OCI-LY7 (cell line): ENCODE measurements around the gene ENOX2. TPM values are rescaled to one million over a fixed set of nuclear protein-coding genes. Genes with fewer than 3 reads are reported as not detected.

Source experiments
- BruUV-seq: library from RNA; stranded (reverse); fragments of 400-500 nt; replicated peaks from 2 replicates; lab custom pipeline; 2021; lab: Mats Ljungman, UMichigan
- CTCF ChIA-PET: fragments of 300-600 bp; sonication (Branson Sonifier 250); formaldehyde crosslinking; loops from one replicate; lab custom pipeline; 2022; ENCODE audit warnings: antibody characterized with exemption; ENCODE audit not compliant: unreplicated experiment; lab: Charles Lee
- POLR2A ChIA-PET: fragments of 300-600 bp; sonication (Branson Sonifier 250); formaldehyde crosslinking; loops from one replicate; lab custom pipeline; 2022; ENCODE audit warnings: antibody characterized with exemption; lab: Charles Lee
- DNase-seq: peaks from one replicate; pipeline ENCODE4 v3.0.0-alpha.2; 2015; ENCODE audit warnings: low spot score
- H2AFZ ChIP-seq: fragments of 200-600 bp; sonication (generic), shearing (Covaris generic); 2 replicates; pipeline ENCODE4 v1.6.1; 2014; ENCODE audit warnings: mild to moderate bottlenecking, antibody characterized with exemption, low read length, moderate library complexity
- H3K27ac ChIP-seq: fragments of 200-600 bp; sonication (generic); 2 replicates; pipeline ENCODE4 v1.5.1; 2014; ENCODE audit warnings: mixed run types, low read depth, mild to moderate bottlenecking, moderate library complexity, low read length, inconsistent platforms; ENCODE audit not compliant: poor library complexity, severe bottlenecking
- H3K36me3 ChIP-seq: fragments of 200-600 bp; sonication (generic); 2 replicates; pipeline ENCODE4 v1.6.1; 2014; ENCODE audit warnings: mild to moderate bottlenecking, antibody characterized with exemption, low read length, moderate library complexity, mixed read lengths; ENCODE audit not compliant: insufficient read depth
- H3K4me1 ChIP-seq: fragments of 200-600 bp; sonication (generic); 2 replicates; pipeline ENCODE4 v1.5.1; 2014; ENCODE audit warnings: mild to moderate bottlenecking, low read length; ENCODE audit not compliant: insufficient read depth, poor library complexity, severe bottlenecking
- H3K4me2 ChIP-seq: fragments of 200-600 bp; sonication (generic); 2 replicates; pipeline ENCODE4 v1.6.1; 2014; ENCODE audit warnings: mild to moderate bottlenecking, low read length
- H3K4me3 ChIP-seq: fragments of 200-600 bp; sonication (generic); 2 replicates; pipeline ENCODE4 v1.5.1; 2014; ENCODE audit warnings: mild to moderate bottlenecking, low read depth, low read length; ENCODE audit not compliant: poor library complexity, severe bottlenecking
- H3K79me2 ChIP-seq: fragments of 200-600 bp; sonication (generic); 2 replicates; pipeline ENCODE4 v1.6.1; 2016; ENCODE audit warnings: low read depth, mild to moderate bottlenecking, low read length, moderate library complexity, mixed read lengths; ENCODE audit not compliant: insufficient read depth
- H3K9me2 ChIP-seq: fragments of 200-600 bp; sonication (generic); 2 replicates; pipeline ENCODE4 v1.6.1; 2016; ENCODE audit warnings: mild to moderate bottlenecking, low read length, mixed read lengths; ENCODE audit not compliant: insufficient read depth
- H3K9me3 ChIP-seq: fragments of 200-600 bp; sonication (generic); 2 replicates; pipeline ENCODE4 v1.6.1; 2014; ENCODE audit warnings: mild to moderate bottlenecking, mixed run types, low read length, mixed read lengths
- H4K20me1 ChIP-seq: fragments of 200-600 bp; sonication (generic); 2 replicates; pipeline ENCODE4 v1.6.1; 2014; ENCODE audit warnings: mild to moderate bottlenecking, antibody characterized with exemption, low read length, moderate library complexity, mixed read lengths; ENCODE audit not compliant: insufficient read depth
- CTCF ChIP-seq: fragments of 200-600 bp; sonication (generic); conservative IDR thresholded peaks from 2 replicates; pipeline ENCODE4 v1.5.1; 2014; ENCODE audit warnings: mild to moderate bottlenecking, antibody characterized with exemption, low read length, moderate library complexity, mixed read lengths
- EZH2phosphoT487 ChIP-seq: fragments of 200-600 bp; sonication (generic); IDR thresholded peaks from 2 replicates; pipeline ENCODE4 v1.6.1; 2018; ENCODE audit warnings: low read depth, borderline replicate concordance, mild to moderate bottlenecking, mixed run types, antibody characterized with exemption, low read length, moderate library complexity, mixed read lengths
- intact Hi-C: fragments of 100-400 bp; cut with micrococcal nuclease; formaldehyde crosslinking; loops from one replicate; pipeline ENCODE4 v1.10.0; 2022; ENCODE audit not compliant: unreplicated experiment
- total RNA-seq, 2 experiments: library from RNA; depleted of rRNA in 1 of 2; stranded (reverse); fragments of >200 nt in 1 of 2; shearing (Covaris generic) in 1 of 2; gene quantifications; 2 replicates each; pipeline ENCODE4 v1.2.3, GENCODE V29; 2014 to 2022

Gene ENOX2
- total RNA-seq, 2 experiments from 2014 or later = 5.0 to 11.9 TPM

- no TSS peak for BruUV-seq
- intact Hi-C loops = no loop called here
- no peaks in the 10 kb centered on the region for H4K20me1 ChIP-seq
- H3K4me1 ChIP-seq = no peaks in the 10 kb centered on the region
- H3K9me3 ChIP-seq = no peaks in the 10 kb centered on the region
- no peak overlapping the region for H3K27ac ChIP-seq
- ChIA-PET POLR2A (interaction anchor here (1.0 kb wide), 1 partner anchor 11 kb away, joined by 4 read pairs; no protein-coding TSS in a partner anchor), CTCF (no interaction called here)
- H3K9me2 ChIP-seq = no peaks in the 10 kb centered on the region
- no peak overlapping the region for H3K4me3 ChIP-seq
- no peaks in the 10 kb centered on the region for H3K36me3 ChIP-seq
- H3K79me2 ChIP-seq = no peaks in the 10 kb centered on the region
- no peak for DNase-seq
- no peak overlapping the region for H3K4me2 ChIP-seq
- no peak for TF ChIP-seq EZH2phosphoT487
- no peak for TF ChIP-seq CTCF
- H2AFZ ChIP-seq = no peak overlapping the region
Observed at GRCh38 chrX:130893356-130894085, 9.5 kb downstream of the ENOX2 start.

- Histone ChIP-seq H3K4me1 (no peaks in the 10 kb centered on the region), H3K4me2 (no peak overlapping the region), H3K79me2 (no peaks in the 10 kb centered on the region), H3K9me2 (no peaks in the 10 kb centered on the region), H3K4me3 (no peak overlapping the region), H3K9me3 (no peaks in the 10 kb centered on the region), H4K20me1 (no peaks in the 10 kb centered on the region), H2AFZ (no peak overlapping the region), H3K27ac (no peak overlapping the region), H3K36me3 (no peaks in the 10 kb centered on the region)
- ChIA-PET POLR2A (interaction anchor here (0.5 kb wide), 1 partner anchor 288 kb away, joined by 3 read pairs; no protein-coding TSS in a partner anchor), CTCF (no interaction called here)
- intact Hi-C loops = no loop called here
- TF ChIP-seq EZH2phosphoT487 (no peak), CTCF (no peak)
- no TSS peak for BruUV-seq
- DNase-seq = no peak
Observed at GRCh38 chrX:130887376-130887775, 15.6 kb downstream of the ENOX2 start.

GRCh38 chrX:130885996-130886395 is 17.0 kb downstream of the ENOX2 start:
- intact Hi-C loops = no loop called here
- Histone ChIP-seq H3K4me2 (no peak overlapping the region), H3K36me3 (no peaks in the 10 kb centered on the region), H3K79me2 (no peaks in the 10 kb centered on the region), H3K4me3 (no peak overlapping the region), H3K9me2 (no peaks in the 10 kb centered on the region), H3K27ac (no peak overlapping the region), H3K9me3 (no peaks in the 10 kb centered on the region), H2AFZ (no peak overlapping the region), H4K20me1 (no peaks in the 10 kb centered on the region), H3K4me1 (no peaks in the 10 kb centered on the region)
- BruUV-seq = no TSS peak
- no peak for DNase-seq
- no peak for TF ChIP-seq EZH2phosphoT487
- no peak for TF ChIP-seq CTCF
- ChIA-PET POLR2A (no interaction called here), CTCF (no interaction called here)
